Vagina (tissue), 2 donors: ENCODE data around the gene LSG1.

Experiments
- POLR2A ChIP-seq, 2 donors: fragments of 450-650 bp; IDR thresholded peaks; one replicate each; pipeline ENCODE4 v1.6.1; 2017; ENCODE audit warnings: antibody characterized with exemption in 2 of 2, mild to moderate bottlenecking in 2 of 2, moderate library complexity in 2 of 2
- POLR2AphosphoS5 ChIP-seq, 2 donors: sonication (generic); formaldehyde crosslinking; IDR thresholded peaks; one replicate each; pipeline ENCODE4 v1.9.0; 2017; ENCODE audit warnings: antibody characterized with exemption in 2 of 2, mild to moderate bottlenecking in 2 of 2, low read depth in 1 of 2; ENCODE audit not compliant: insufficient read depth in 1 of 2
- TF ChIP-seq, protein P1 (sequence below), 3 experiments: fragments of 450-650 bp in 2 of 3; fragments of 200-600 bp in 1 of 3; sonication (generic) in 1 of 3; IDR thresholded peaks; one replicate each; pipeline ENCODE4 v1.5.1; 2017 to 2019; ENCODE audit warnings: antibody characterized with exemption in 3 of 3, mild to moderate bottlenecking in 2 of 3, moderate library complexity in 2 of 3

GRCh38 chr3:194715022-194715800 lies 43.2 kb upstream of the LSG1 start:
- TF ChIP-seq POLR2AphosphoS5 (IDR thresholded peaks at IDR 0.05; ENCODE audit: insufficient read depth in 1 of 2, low read depth in 1 of 2) (peak in 1 of 2 donors; percentile 22), POLR2A (IDR thresholded peaks at IDR 0.05) (no peak)
- TF ChIP-seq, protein P1, sequence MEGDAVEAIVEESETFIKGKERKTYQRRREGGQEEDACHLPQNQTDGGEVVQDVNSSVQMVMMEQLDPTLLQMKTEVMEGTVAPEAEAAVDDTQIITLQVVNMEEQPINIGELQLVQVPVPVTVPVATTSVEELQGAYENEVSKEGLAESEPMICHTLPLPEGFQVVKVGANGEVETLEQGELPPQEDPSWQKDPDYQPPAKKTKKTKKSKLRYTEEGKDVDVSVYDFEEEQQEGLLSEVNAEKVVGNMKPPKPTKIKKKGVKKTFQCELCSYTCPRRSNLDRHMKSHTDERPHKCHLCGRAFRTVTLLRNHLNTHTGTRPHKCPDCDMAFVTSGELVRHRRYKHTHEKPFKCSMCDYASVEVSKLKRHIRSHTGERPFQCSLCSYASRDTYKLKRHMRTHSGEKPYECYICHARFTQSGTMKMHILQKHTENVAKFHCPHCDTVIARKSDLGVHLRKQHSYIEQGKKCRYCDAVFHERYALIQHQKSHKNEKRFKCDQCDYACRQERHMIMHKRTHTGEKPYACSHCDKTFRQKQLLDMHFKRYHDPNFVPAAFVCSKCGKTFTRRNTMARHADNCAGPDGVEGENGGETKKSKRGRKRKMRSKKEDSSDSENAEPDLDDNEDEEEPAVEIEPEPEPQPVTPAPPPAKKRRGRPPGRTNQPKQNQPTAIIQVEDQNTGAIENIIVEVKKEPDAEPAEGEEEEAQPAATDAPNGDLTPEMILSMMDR (IDR thresholded peaks at IDR 0.05) = no peak
